Endothelial cell (in vitro differentiated cells): ENCODE results near the gene CYSTM1. TPM values are rescaled to one million over a fixed set of nuclear protein-coding genes. Genes with fewer than 3 reads are reported as not detected.

Experiments
- DNase-seq: peaks from one replicate; pipeline ENCODE4 v3.0.0; 2021; ENCODE audit warnings: low spot score
- H3K27ac Mint-ChIP-seq: one replicate; pipeline ENCODE4 v1.8.0; 2021; ENCODE audit warnings: mixed read lengths, inconsistent platforms; ENCODE audit not compliant: unreplicated experiment
- H3K27me3 Mint-ChIP-seq: one replicate; pipeline ENCODE4 v1.8.0; 2021; ENCODE audit warnings: mild to moderate bottlenecking, moderate library complexity, mixed read lengths, inconsistent platforms; ENCODE audit not compliant: unreplicated experiment
- H3K36me3 Mint-ChIP-seq: one replicate; pipeline ENCODE4 v1.8.0; 2021; ENCODE audit warnings: mild to moderate bottlenecking, low read depth, mixed read lengths, inconsistent platforms; ENCODE audit not compliant: unreplicated experiment
- H3K4me1 Mint-ChIP-seq: one replicate; pipeline ENCODE4 v1.8.0; 2021; ENCODE audit warnings: mild to moderate bottlenecking, mixed read lengths, inconsistent platforms; ENCODE audit not compliant: unreplicated experiment
- H3K4me3 Mint-ChIP-seq: one replicate; pipeline ENCODE4 v1.8.0; 2021; ENCODE audit warnings: mild to moderate bottlenecking, mixed read lengths, inconsistent platforms; ENCODE audit not compliant: unreplicated experiment
- H3K9me3 Mint-ChIP-seq: one replicate; pipeline ENCODE4 v1.8.0; 2021; ENCODE audit warnings: mixed read lengths, inconsistent platforms; ENCODE audit not compliant: unreplicated experiment
- total RNA-seq: library from RNA; stranded (reverse); fragmentation: NEBNext Ultra II Directional; extraction: Animal tissue kit (Norgen Biotek cat#: 25700); gene quantifications from one replicate; pipeline ENCODE4 v1.2.1, GENCODE V29; 2021; ENCODE audit not compliant: unreplicated experiment
- TF ChIP-seq, protein P1 (sequence below): fragments of 200-600 bp; sonication (generic); IDR thresholded peaks from one replicate; pipeline ENCODE4 v1.5.0; 2021; ENCODE audit warnings: antibody characterized with exemption; ENCODE audit not compliant: unreplicated experiment

The CYSTM1 gene
- total RNA-seq, 1 donor from 2014 or later: 21.7 TPM

DNA sequence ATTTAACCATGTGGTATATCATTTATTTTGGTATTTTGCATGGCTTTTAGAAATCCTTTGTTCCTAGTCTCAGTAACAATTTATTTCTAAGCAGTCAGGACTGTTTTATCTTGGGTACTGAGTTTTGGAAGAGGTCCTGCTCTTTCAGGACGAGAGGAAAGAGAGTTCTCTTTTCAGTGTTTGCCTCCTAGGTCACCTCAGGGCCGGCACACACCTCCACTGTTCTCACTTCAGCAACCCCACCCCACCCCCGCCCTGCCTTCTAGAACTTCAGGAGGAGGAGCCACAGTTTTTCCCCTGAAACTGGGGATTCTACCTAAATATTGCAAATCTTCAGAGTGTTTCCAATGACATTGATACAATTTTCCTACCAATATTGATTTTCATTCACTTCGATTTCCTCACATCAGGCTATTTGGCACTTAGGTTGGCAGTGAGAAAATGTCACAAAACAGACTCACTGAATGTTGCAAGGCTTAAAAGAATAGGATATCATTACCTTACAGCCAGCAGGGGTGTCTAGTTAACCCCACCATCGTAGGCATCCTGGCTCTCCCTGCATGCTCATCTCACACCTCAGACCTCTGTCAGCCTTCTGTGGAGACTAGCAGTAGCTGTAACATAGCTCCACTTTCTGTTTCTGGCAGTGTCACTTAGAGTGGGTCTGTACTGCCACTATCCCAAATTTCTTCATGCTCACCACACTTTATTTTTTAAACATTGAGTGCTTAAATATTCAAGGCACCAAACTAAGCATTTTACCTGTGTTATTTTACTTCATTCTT is 43.8 kb upstream of the CYSTM1 start:
- H3K4me3 Mint-ChIP-seq: no peak overlapping the region
- H3K36me3 Mint-ChIP-seq: no peaks in the 10 kb centered on the region
- H3K4me1 Mint-ChIP-seq: peaks cover 5% of the 10 kb centered on the region
- no peak for DNase-seq
- TF ChIP-seq, protein P1, sequence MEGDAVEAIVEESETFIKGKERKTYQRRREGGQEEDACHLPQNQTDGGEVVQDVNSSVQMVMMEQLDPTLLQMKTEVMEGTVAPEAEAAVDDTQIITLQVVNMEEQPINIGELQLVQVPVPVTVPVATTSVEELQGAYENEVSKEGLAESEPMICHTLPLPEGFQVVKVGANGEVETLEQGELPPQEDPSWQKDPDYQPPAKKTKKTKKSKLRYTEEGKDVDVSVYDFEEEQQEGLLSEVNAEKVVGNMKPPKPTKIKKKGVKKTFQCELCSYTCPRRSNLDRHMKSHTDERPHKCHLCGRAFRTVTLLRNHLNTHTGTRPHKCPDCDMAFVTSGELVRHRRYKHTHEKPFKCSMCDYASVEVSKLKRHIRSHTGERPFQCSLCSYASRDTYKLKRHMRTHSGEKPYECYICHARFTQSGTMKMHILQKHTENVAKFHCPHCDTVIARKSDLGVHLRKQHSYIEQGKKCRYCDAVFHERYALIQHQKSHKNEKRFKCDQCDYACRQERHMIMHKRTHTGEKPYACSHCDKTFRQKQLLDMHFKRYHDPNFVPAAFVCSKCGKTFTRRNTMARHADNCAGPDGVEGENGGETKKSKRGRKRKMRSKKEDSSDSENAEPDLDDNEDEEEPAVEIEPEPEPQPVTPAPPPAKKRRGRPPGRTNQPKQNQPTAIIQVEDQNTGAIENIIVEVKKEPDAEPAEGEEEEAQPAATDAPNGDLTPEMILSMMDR: no peak
- no peak overlapping the region for H3K27ac Mint-ChIP-seq
- no peaks in the 10 kb centered on the region for H3K27me3 Mint-ChIP-seq
- H3K9me3 Mint-ChIP-seq: no peaks in the 10 kb centered on the region

DNA sequence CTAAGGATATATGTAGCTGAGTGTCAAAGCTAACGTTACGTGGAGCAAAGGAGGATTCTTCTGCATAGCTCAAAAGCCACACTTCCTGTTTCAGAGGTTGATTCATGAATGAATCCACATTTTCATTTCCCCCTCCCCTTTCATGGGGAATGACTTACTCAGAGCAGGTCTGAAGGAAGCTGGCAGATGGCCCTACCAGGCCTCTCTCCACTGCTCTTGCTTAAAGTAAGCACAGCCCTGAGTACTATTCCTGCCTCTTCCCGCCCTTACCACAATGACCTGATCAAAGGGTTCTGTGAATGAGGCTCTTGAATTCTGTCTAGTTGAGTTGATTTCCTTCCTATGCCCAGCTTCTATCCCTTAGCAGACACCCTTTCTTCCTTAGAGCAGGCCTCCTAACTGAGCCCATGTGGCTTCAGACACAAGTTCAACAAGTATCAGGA is 43.0 kb upstream of the CYSTM1 start:
- Mint-ChIP-seq H3K27me3 (no peaks in the 10 kb centered on the region), H3K4me3 (no peak overlapping the region), H3K9me3 (no peaks in the 10 kb centered on the region), H3K36me3 (no peaks in the 10 kb centered on the region), H3K27ac (no peak overlapping the region), H3K4me1 (peaks cover 5% of the 10 kb centered on the region)
- DNase-seq: no peak
- TF ChIP-seq, protein P1: no peak

DNA sequence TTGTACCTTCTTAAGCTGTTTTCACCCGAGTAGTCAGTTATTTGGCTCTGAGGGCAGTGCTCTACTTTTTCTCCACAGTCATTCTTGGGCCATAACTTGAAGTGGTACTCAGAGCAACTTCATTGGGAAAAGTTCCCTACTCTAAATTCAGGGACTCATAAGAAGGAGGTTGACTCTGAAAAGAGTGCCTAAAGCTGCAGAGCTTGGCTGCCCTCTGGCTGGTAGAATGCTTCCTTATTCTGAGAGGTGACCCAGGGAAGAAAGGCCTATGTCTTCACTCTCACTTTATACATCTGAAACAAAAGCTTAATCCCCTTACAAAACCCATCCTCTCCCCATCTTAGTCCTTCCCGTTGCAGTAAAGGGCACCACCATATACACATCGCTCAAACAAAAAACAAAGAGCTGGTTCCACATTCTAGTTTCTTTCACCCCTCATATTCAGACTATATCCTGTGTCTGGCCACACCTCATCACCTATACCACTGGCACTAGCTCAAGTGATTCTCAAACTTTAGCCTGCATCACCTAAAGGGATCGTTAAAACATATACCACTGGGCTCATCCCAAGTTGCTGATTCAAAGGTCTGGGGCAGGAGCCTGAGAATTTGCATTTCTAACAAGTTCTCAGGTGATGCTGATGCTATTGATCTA is 41.3 kb upstream of the CYSTM1 start:
- TF ChIP-seq, protein P1: no peak
- H3K36me3 Mint-ChIP-seq: no peaks in the 10 kb centered on the region
- H3K27me3 Mint-ChIP-seq: no peaks in the 10 kb centered on the region
- DNase-seq: no peak
- H3K4me3 Mint-ChIP-seq: no peak overlapping the region
- no peak overlapping the region for H3K27ac Mint-ChIP-seq
- H3K4me1 Mint-ChIP-seq: peaks cover 5% of the 10 kb centered on the region
- H3K9me3 Mint-ChIP-seq: no peaks in the 10 kb centered on the region

DNA sequence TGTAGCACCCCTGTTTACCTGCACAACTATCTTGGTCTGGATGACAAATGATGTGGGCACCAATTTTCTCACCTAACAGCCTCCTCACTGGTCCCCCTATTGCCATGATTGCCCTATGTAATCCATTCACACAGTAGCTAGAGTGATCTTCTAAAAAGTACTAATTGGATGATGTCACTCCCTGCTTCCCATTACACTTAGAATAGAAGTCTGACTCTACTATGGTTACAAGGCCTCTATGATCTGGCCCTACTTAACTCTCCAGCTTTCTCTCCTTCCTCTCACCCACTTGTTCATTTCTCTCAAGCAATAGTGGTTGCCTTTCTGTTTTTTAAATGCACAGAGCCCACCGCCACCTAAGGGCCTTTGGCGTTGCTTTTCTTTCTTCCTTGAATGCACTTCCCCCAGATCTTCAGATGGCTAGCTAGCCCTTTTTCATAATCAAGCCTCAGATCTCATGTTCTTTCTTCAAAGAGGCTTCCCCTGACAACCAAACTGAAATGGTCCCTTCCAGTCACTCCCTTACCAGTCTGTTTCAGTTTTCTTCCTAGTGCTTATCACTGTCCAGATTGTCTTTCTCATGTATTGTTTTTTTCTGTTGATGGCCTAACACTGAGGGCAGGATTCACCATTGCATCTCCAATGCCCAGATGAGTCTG is 40.6 kb upstream of the CYSTM1 start:
- peaks cover 5% of the 10 kb centered on the region for H3K4me1 Mint-ChIP-seq
- no peaks in the 10 kb centered on the region for H3K36me3 Mint-ChIP-seq
- no peaks in the 10 kb centered on the region for H3K9me3 Mint-ChIP-seq

More for the DNA sequence above, 40.6 kb upstream of the CYSTM1 start:
- H3K27me3 Mint-ChIP-seq: no peaks in the 10 kb centered on the region
- no peak overlapping the region for H3K27ac Mint-ChIP-seq
- H3K4me3 Mint-ChIP-seq: no peak overlapping the region
- DNase-seq: no peak
- TF ChIP-seq, protein P1: no peak
